ENCODE data around the gene RFX1.

Gene RFX1

DNA sequence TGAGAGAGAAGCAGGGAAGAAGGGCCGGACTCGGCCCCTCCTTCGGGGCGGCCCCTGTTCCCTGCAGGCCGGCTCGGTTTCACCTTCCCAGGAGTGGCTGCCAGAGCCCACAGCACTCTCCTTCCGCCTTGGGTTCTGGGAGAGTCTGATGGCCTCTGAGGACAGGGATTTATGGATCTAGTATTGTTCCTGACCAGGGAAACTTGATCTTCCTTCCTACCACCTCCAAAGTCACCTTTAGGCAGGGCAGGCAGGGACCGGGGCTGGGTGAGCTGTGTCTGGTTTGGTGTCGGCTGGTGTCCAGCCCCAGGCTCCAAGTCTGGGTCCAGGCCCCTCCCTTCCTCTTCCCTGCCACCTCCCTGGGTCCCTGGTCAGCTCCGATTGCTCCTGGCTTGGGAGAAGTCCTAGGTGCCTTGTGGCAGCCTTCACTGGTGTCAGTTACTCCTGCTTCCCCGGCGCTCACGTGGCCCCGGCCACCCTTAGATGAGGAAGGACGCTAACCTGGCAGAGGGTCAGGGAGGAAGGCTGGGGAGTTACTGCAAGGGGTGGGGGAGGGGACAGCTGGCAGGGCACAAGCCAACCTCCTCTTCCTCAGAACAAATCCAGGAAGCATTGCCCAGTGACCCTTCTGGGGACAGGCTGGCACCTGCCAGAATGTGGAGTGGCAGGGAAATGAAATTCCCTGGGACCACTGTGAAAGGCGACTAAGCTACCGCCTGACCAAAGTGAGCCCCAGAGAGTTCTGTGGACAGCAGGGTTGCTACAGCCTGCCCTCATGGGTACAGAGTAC is 18.8 kb downstream of the RFX1 start:
- FAIRE-seq = peak; percentile 71
- no peak for DNase-seq (ENCODE audit: insufficient read length, low spot score)
- TF ChIP-seq POLR2AphosphoS5 (IDR thresholded peaks at IDR 0.05; ENCODE audit: low read depth, low read length) (no peak), SPI1 (IDR thresholded peaks at IDR 0.05; ENCODE audit: low read depth, low read length) (no peak), TAF1 (IDR thresholded peaks at IDR 0.05; ENCODE audit: low read depth, low read length) (no peak), PAX5 (IDR thresholded peaks at IDR 0.05; ENCODE audit: insufficient read depth, low read length, severe bottlenecking) (no peak), POU2F2 (IDR thresholded peaks at IDR 0.05; ENCODE audit: low read depth, low read length) (no peak), POLR2A (IDR thresholded peaks at IDR 0.05; ENCODE audit: low read depth, low read length) (no peak)

DNA sequence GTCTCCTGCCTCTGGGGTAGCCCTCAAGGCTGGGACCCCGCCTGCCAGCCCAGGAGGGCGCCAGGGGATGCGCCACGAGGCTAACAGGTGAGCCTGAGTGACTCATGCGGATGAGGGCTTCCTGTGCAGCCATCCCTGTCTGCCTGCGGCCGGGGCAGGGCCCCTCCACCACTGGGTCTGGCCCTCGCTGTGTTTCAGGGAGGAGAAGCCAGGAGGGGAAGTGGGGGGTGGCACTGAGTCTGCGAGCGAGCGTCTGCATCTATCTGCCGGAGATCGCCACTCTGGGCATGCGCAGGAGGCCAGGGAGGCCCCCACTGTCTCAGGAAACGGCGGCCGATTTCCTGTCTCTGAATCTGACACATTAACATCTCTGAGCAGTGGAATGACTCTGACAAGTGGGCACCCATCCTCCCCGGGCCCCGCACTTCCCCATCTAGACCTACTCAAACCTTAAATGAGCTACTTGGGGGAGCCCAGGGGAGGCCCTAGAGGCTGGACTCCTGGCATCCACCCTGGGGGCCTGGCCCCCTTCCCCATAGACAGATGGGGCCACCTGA is 19.7 kb downstream of the RFX1 start:
- TF ChIP-seq POU2F2 (IDR thresholded peaks at IDR 0.05; ENCODE audit: low read depth, low read length) (peak; percentile 20; the same call in 1 of the 2 replicates), PAX5 (IDR thresholded peaks at IDR 0.05; ENCODE audit: insufficient read depth, low read length, severe bottlenecking) (peak; percentile 60), SPI1 (IDR thresholded peaks at IDR 0.05; ENCODE audit: low read depth, low read length) (peak; percentile 84), POLR2AphosphoS5 (IDR thresholded peaks at IDR 0.05; ENCODE audit: low read depth, low read length) (peak; percentile 58; the same call in 1 of the 2 replicates), TAF1 (IDR thresholded peaks at IDR 0.05; ENCODE audit: low read depth, low read length) (no peak; the same call in 1 of the 2 replicates), POLR2A (IDR thresholded peaks at IDR 0.05; ENCODE audit: low read depth, low read length) (peak; percentile 20; the same call in 1 of the 2 replicates)
- DNase-seq (ENCODE audit: insufficient read length, low spot score) (peak; percentile 100), FAIRE-seq (peak; percentile 99)

DNA sequence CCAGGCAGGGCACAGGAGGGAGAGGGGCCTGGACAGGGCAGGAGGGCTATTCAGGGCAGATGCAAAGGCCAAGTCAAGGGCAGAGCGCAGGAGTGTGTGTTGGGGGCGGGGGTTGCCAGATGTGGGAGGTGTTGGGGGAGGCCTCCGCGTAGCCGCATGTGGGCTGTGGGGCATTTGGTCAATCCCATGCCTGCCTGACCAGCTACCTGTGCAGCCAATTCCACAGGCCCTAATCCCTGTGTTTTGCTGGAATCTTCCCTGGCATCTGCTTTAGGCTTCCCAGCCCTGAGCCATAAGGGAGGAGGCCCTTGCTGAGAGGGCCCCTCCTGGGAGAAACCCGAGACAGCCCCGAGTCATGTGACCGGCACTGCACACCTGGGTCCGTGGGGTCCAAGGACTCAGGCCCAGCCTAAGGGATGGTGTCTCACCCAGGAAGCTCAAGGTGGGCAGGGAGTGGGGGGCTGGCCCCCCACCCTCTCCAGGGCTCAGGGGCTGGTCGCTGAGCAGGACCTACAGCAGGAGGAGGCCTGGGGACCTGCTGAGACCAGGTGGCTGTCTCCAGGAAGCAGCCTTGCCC is 20.3 kb downstream of the RFX1 start:
- FAIRE-seq (no peak), DNase-seq (ENCODE audit: insufficient read length, low spot score) (peak; percentile 59)
- TF ChIP-seq POU2F2 (IDR thresholded peaks at IDR 0.05; ENCODE audit: low read depth, low read length) (no peak), POLR2AphosphoS5 (IDR thresholded peaks at IDR 0.05; ENCODE audit: low read depth, low read length) (no peak), POLR2A (IDR thresholded peaks at IDR 0.05; ENCODE audit: low read depth, low read length) (no peak), TAF1 (IDR thresholded peaks at IDR 0.05; ENCODE audit: low read depth, low read length) (no peak), SPI1 (IDR thresholded peaks at IDR 0.05; ENCODE audit: low read depth, low read length) (no peak), PAX5 (IDR thresholded peaks at IDR 0.05; ENCODE audit: insufficient read depth, low read length, severe bottlenecking) (no peak)

DNA sequence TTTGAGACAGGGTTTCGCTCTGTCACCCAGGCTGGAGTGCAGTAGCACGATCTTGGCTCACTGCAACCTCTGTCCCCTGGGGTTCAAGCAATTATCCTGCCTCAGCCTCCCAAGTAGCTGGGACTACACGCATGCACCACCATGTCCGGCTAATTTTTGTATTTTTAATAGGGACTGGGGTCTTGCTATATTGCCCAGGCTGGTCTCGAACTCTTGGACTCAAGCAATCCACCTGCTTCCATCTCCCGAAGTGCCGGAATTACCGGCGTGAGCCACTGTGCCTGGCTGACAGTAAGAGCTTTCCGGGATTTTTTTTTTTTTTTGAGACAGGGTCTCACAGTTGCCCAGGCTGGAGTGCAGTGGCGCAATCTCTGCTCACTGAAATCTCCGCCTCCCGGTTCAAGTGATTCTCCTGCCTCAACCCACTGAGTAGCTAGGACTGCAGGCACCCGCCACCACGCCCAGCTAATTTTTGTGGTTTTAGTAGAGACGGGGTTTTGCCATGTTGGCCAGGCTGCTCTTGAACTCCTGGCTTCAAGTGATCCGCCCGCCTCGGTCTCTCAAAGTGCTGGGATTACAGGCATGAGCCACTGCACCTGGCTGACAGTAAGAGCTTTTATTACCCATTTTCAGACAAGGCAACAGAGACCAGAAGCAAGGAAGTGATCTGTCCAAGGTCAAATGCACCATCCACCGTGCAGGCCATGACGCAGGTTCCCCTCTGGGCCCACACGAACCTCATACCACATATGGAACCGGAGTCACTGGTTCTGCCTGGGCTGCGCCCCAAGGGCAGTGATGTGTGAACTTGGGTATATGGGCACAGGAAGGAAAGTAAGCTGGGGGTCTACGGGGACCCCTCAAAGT is 21.0 kb downstream of the RFX1 start:
- TF ChIP-seq POU2F2 (IDR thresholded peaks at IDR 0.05; ENCODE audit: low read depth, low read length) (no peak), SPI1 (IDR thresholded peaks at IDR 0.05; ENCODE audit: low read depth, low read length) (peak; percentile 38; the same call in 1 of the 2 replicates), TAF1 (IDR thresholded peaks at IDR 0.05; ENCODE audit: low read depth, low read length) (no peak), POLR2A (IDR thresholded peaks at IDR 0.05; ENCODE audit: low read depth, low read length) (no peak)
- DNase-seq (ENCODE audit: insufficient read length, low spot score) (no peak), FAIRE-seq (peak; percentile 82)

DNA sequence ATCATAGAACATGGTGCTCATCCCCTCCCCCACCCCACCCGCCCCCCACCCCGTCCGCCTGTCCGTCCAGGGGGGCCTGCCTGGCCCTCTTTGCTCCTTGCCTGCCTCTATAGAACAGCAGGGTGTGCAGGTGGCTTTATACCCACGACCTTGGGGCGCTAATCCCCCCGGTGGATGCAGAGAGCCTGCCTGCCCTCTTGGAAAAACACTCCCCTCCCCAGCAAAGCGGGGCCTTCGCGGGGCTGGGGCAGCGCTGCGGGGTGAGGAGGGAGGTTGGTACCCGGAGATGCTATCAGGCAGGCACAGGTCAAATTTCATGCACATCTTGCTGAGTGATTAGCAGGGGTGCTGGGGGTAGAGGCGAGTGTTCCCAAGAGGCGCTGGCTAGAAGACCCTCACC is 21.9 kb downstream of the RFX1 start:
- TF ChIP-seq PAX5 (IDR thresholded peaks at IDR 0.05; ENCODE audit: insufficient read depth, low read length, severe bottlenecking) (no peak), POLR2AphosphoS5 (IDR thresholded peaks at IDR 0.05; ENCODE audit: low read depth, low read length) (no peak), TAF1 (IDR thresholded peaks at IDR 0.05; ENCODE audit: low read depth, low read length) (no peak), POLR2A (IDR thresholded peaks at IDR 0.05; ENCODE audit: low read depth, low read length) (no peak), POU2F2 (IDR thresholded peaks at IDR 0.05; ENCODE audit: low read depth, low read length) (no peak), SPI1 (IDR thresholded peaks at IDR 0.05; ENCODE audit: low read depth, low read length) (no peak)
- FAIRE-seq = no peak
- no peak for DNase-seq (ENCODE audit: insufficient read length, low spot score)

DNA sequence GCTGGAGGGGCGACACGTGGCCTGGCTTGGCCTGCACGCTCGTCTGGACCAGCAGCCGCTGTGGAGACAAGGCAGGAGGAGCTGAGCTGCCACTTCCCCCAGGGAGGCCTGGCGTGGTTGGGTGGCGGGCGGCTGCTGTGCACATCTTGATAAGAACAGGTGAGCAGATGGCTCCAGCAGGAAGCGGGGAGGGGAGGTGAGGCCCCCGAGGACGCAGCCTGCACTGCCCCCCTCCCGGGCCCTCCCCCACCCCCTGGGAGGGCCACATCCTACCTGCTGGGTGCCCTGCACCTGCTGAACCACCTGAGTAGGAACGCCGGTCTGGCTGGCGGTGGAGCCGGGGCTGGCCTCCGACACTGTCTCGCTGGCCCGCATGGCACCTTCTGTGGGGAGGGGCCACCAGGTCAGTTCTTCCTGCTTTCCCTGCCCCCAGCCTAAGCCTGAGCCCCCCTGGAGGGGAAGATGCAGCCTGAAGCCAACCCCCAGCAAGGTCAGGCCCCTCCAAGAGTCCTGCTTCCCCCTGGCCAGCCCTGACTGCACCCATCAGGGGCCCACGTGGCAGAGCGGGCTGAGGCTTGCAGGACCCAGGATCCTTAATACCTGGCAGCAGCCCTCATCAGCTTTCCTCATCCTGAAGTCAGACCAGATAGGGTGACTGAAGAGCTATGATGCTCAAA is 22.8 kb downstream of the RFX1 start:
- DNase-seq (ENCODE audit: insufficient read length, low spot score) (no peak), FAIRE-seq (no peak)
- TF ChIP-seq POLR2AphosphoS5 (IDR thresholded peaks at IDR 0.05; ENCODE audit: low read depth, low read length) = no peak
- no peak for TF ChIP-seq POLR2A (IDR thresholded peaks at IDR 0.05; ENCODE audit: low read depth, low read length)
- TF ChIP-seq POU2F2 (IDR thresholded peaks at IDR 0.05; ENCODE audit: low read depth, low read length) = no peak

DNA sequence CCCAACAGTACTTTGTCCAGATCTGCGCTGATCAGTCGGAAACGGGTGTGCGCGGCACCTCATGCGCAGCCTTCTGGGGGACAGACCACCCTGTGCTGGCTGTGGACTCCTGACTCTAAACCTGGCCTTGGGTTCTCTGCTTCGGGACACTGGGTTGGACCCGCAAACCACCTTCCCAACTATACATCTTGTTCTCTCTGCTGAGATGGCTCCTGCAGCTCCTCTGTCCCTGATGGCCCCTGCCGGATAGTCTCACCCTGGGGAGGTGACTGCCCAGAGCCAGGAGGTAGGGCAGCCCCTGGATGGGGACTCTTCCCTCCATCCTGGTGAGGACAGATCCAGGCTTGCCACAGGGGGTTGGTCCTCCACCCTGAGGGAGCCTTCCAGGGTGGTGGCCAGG is 23.3 kb downstream of the RFX1 start:
- TF ChIP-seq POLR2A (IDR thresholded peaks at IDR 0.05; ENCODE audit: low read depth, low read length) (no peak), TAF1 (IDR thresholded peaks at IDR 0.05; ENCODE audit: low read depth, low read length) (no peak), POU2F2 (IDR thresholded peaks at IDR 0.05; ENCODE audit: low read depth, low read length) (no peak), POLR2AphosphoS5 (IDR thresholded peaks at IDR 0.05; ENCODE audit: low read depth, low read length) (no peak), SPI1 (IDR thresholded peaks at IDR 0.05; ENCODE audit: low read depth, low read length) (no peak), PAX5 (IDR thresholded peaks at IDR 0.05; ENCODE audit: insufficient read depth, low read length, severe bottlenecking) (no peak)
- DNase-seq (ENCODE audit: insufficient read length, low spot score) (no peak), FAIRE-seq (no peak)

DNA sequence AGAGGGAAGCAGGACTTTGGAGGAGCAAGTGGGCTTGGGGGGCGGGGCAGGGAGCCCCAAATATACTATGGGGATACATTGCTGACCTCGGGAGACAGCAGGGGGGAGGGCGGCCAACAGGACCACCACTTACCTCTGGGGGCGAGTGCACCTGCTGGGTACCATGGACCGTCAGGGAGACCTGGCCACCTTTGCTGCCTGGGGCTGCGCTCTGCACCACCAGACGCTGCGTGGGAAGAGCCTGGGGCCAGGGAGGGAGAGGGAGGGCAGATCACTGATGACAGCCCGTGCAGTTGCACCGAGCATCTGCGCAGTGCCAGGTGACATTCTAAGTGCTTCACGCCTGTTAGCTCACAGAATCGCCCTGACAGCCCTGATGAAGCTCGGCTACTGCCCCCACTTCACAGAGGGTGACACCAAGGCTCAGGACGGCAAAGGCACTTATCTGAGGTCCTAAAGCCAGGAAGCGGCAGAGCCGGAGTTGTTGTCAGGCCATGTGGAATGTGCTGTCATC is 24.1 kb downstream of the RFX1 start:
- FAIRE-seq = no peak
- no peak for DNase-seq (ENCODE audit: insufficient read length, low spot score)
- no peak for TF ChIP-seq POLR2AphosphoS5 (IDR thresholded peaks at IDR 0.05; ENCODE audit: low read depth, low read length)
- no peak for TF ChIP-seq POU2F2 (IDR thresholded peaks at IDR 0.05; ENCODE audit: low read depth, low read length)
- no peak for TF ChIP-seq SPI1 (IDR thresholded peaks at IDR 0.05; ENCODE audit: low read depth, low read length)
- no peak for TF ChIP-seq POLR2A (IDR thresholded peaks at IDR 0.05; ENCODE audit: low read depth, low read length)
- no peak for TF ChIP-seq PAX5 (IDR thresholded peaks at IDR 0.05; ENCODE audit: insufficient read depth, low read length, severe bottlenecking)
- TF ChIP-seq TAF1 (IDR thresholded peaks at IDR 0.05; ENCODE audit: low read depth, low read length) = no peak
